ENCODE data around the gene HOXA3.

Gene HOXA3

GRCh38 chr7:27199849-27200760, 47.7 kb upstream of the HOXA3 start, which contains the start of gene HOXA13:
HOXA13 (minus strand) TSS chr7:27200091; CDS start chr7:27200077, 14 bp downstream.
- no peak; the same call in 2 of the 3 replicates for ATAC-seq
- no peak for TF ChIP-seq CSDC2 (CRISPR knock-in tag; IDR thresholded peaks at IDR 0.05)
- TF ChIP-seq GLIS3 (CRISPR knock-in tag; IDR thresholded peaks at IDR 0.05): no peak
- no peak for TF ChIP-seq PATZ1 (CRISPR knock-in tag; IDR thresholded peaks at IDR 0.05; ENCODE audit: borderline replicate concordance)
- no peak for TF ChIP-seq TOX (CRISPR knock-in tag; IDR thresholded peaks at IDR 0.05; ENCODE audit: borderline replicate concordance)
- TF ChIP-seq ISL1 (CRISPR knock-in tag; IDR thresholded peaks at IDR 0.05): no peak
- no peak for TF ChIP-seq TCF4 (CRISPR knock-in tag; IDR thresholded peaks at IDR 0.05; ENCODE audit: borderline replicate concordance)
- no peak for TF ChIP-seq ZFP30 (CRISPR knock-in tag; IDR thresholded peaks at IDR 0.05)
- no peak for TF ChIP-seq TSHZ2 (CRISPR knock-in tag; IDR thresholded peaks at IDR 0.05)
- no peak for TF ChIP-seq CREB5 (CRISPR knock-in tag; IDR thresholded peaks at IDR 0.05; ENCODE audit: low read depth)
- TF ChIP-seq ZC3H10 (CRISPR knock-in tag; IDR thresholded peaks at IDR 0.05): no peak
- no peak for TF ChIP-seq ZNF565 (CRISPR knock-in tag; conservative IDR thresholded peaks at IDR 0.05; ENCODE audit: low read depth)
- no peak for TF ChIP-seq ZNF70 (CRISPR knock-in tag; IDR thresholded peaks at IDR 0.05)
- no peak for TF ChIP-seq ZFP3 (CRISPR knock-in tag; IDR thresholded peaks at IDR 0.05)
- TF ChIP-seq OSR1 (CRISPR knock-in tag; IDR thresholded peaks at IDR 0.05): no peak
- TF ChIP-seq PPARA (CRISPR knock-in tag; IDR thresholded peaks at IDR 0.05; ENCODE audit: borderline replicate concordance): no peak
- TF ChIP-seq ESRRG (CRISPR knock-in tag; IDR thresholded peaks at IDR 0.05): no peak
- TF ChIP-seq POU6F1 (CRISPR knock-in tag; IDR thresholded peaks at IDR 0.05; ENCODE audit: borderline replicate concordance, low read depth): no peak

GRCh38 chr7:27198871-27199801, 46.8 kb upstream of the HOXA3 start:
- peak; percentile 9 for ATAC-seq
- TF ChIP-seq TSHZ2 (CRISPR knock-in tag; IDR thresholded peaks at IDR 0.05): peak; percentile 100
- no peak for TF ChIP-seq CREB5 (CRISPR knock-in tag; IDR thresholded peaks at IDR 0.05; ENCODE audit: low read depth)
- peak; percentile 100 for TF ChIP-seq CSDC2 (CRISPR knock-in tag; IDR thresholded peaks at IDR 0.05)
- peak; percentile 67 for TF ChIP-seq SNAI2 (CRISPR knock-in tag; IDR thresholded peaks at IDR 0.05)
